Measurements from ENCODE around the gene PCSK7.

The PCSK7 gene

GRCh38 chr11:117230286-117230961 lies 1.4 kb downstream of the PCSK7 start:
- no peak for DNase-seq

GRCh38 chr11:117229931-117230285 lies 2.0 kb downstream of the PCSK7 start:
- DNase-seq = no peak

- no peak for DNase-seq
These were observed 2.5 kb downstream of the PCSK7 start for GRCh38 chr11:117229411-117229810.

- DNase-seq = no peak
These were observed 3.8 kb downstream of the PCSK7 start for GRCh38 chr11:117228091-117228490.

- peak; percentile 92 to 94 for DNase-seq
These were observed 5.2 kb downstream of the PCSK7 start for GRCh38 chr11:117226388-117227385.

GRCh38 chr11:117225553-117226170 lies 6.2 kb downstream of the PCSK7 start:
- DNase-seq = no peak

- no peak for DNase-seq
These were observed 7.9 kb downstream of the PCSK7 start for GRCh38 chr11:117223741-117224689.

- DNase-seq = no peak
These were observed 8.7 kb downstream of the PCSK7 start for GRCh38 chr11:117222991-117223740.

GRCh38 chr11:117221775-117222517 lies 9.9 kb downstream of the PCSK7 start:
- DNase-seq = no peak

- no peak for DNase-seq
These were observed 10.7 kb downstream of the PCSK7 start for GRCh38 chr11:117220999-117221774.

- no peak for DNase-seq
These were observed 11.3 kb downstream of the PCSK7 start for GRCh38 chr11:117220568-117220967.

- no peak for DNase-seq
These were observed 11.9 kb downstream of the PCSK7 start for GRCh38 chr11:117219995-117220394.

GRCh38 chr11:117219455-117219854 lies 12.4 kb downstream of the PCSK7 start:
- DNase-seq = no peak

GRCh38 chr11:117219001-117219400 lies 12.9 kb downstream of the PCSK7 start:
- no peak for DNase-seq

- no peak for DNase-seq
These were observed 13.5 kb downstream of the PCSK7 start for GRCh38 chr11:117218133-117218915.

GRCh38 chr11:117217141-117218084 lies 14.5 kb downstream of the PCSK7 start:
- DNase-seq = no peak

GRCh38 chr11:117214404-117215110 lies 17.3 kb downstream of the PCSK7 start:
- no peak for DNase-seq

Data from Kasumi-1 (cell line).